ENCODE results near the gene SKA1. TPM values are rescaled to one million over a fixed set of nuclear protein-coding genes. Genes with fewer than 3 reads are reported as not detected.

Gene SKA1
- total and polyA plus RNA-seq, 9 of the 15 experiments (the other 6 are each of a cell fraction or from before 2014, with no cell fraction given): 27.8 to 67.2 (median 41.9) TPM

- BruUV-seq (replicated peaks): no TSS peak
- TF ChIP-seq LARP7 (IDR thresholded peaks at IDR 0.05): no peak
- no peak for TF ChIP-seq FOS (IDR thresholded peaks at IDR 0.05; ENCODE audit: extremely low read depth, insufficient read length)
- TF ChIP-seq ZNF436 (CRISPR knock-in tag; IDR thresholded peaks at IDR 0.05): no peak
- no peak for TF ChIP-seq ARID2 (IDR thresholded peaks at IDR 0.05)
- Histone ChIP-seq H4K20me1 (replicated peaks; ENCODE audit: control insufficient read depth, insufficient read depth, low read length) (no peaks in the 10 kb centered on the region), H3K9me3 (replicated peaks; ENCODE audit: control insufficient read depth, insufficient read depth, low read depth, low read length) (no peaks in the 10 kb centered on the region; the same call in 1 of the 2 replicates), H3K4me3 (no peak overlapping the region), H3K9me1 (ENCODE audit: control insufficient read depth, insufficient read depth, low read length) (no peaks in the 10 kb centered on the region), H3K9ac (ENCODE audit: insufficient read depth in 1 of 2, low read depth in 2 of 2, low read length in 2 of 2) (no peak overlapping the region), H3K27ac (ENCODE audit: extremely low read depth, low read depth, low read length) (no peak overlapping the region), H3K79me2 (ENCODE audit: control insufficient read depth, insufficient read depth, low read length) (no peaks in the 10 kb centered on the region), H3K27me3 (ENCODE audit: control insufficient read depth in 2 of 2, insufficient read depth in 2 of 2, low read length in 2 of 2) (no peaks in the 10 kb centered on the region), H3K4me1 (replicated peaks in 1 of 2; ENCODE audit: control insufficient read depth in 2 of 2, insufficient read depth in 2 of 2, low read length in 2 of 2) (no peaks in the 10 kb centered on the region; a peak in 1 of 5 replicates), H2AFZ (ENCODE audit: low read depth, low read length) (no peak overlapping the region), H3K36me3 (ENCODE audit: control insufficient read depth, insufficient read depth, low read length) (no peaks in the 10 kb centered on the region), H3K4me2 (ENCODE audit: insufficient read depth, low read length) (no peak overlapping the region)
- WGBS (ENCODE audit: insufficient coverage, low coverage, missing lambda C conversion rate): 21% methylated on average over 2 of the region's 2 CpGs
- DNase-seq (ENCODE audit: extremely low read depth in 1 of 4, low spot score in 3 of 4) (no peak), FAIRE-seq (no peak), ATAC-seq (no peak)
- in situ Hi-C loops (cut with MboI) (loop anchor here (10.0 kb wide), 1 partner anchor 146 kb away; no protein-coding TSS in a partner anchor), intact Hi-C loops (cut with micrococcal nuclease) (loop anchor here (10.0 kb wide), 1 partner anchor 296 kb away; no protein-coding TSS in a partner anchor)
- ChIA-PET POLR2A (interaction anchor here (0.8 kb wide), 1 partner anchor 12 kb away, joined by 3 read pairs; no protein-coding TSS in a partner anchor), CTCF (ENCODE audit: low intra/inter-chr PET ratio) (no interaction called here)
Measured at GRCh38 chr18:50350699-50351098, 24.1 kb upstream of the SKA1 start.
